Keratinocyte (primary cell): ENCODE measurements around the gene P2RX7. TPM values are rescaled to one million over a fixed set of nuclear protein-coding genes. Genes with fewer than 3 reads are reported as not detected.
"Not testable (repeated sequence)": the region's sequence is repeated elsewhere in the genome, so short reads cannot be mapped to it uniquely, and the experiment has no call there.

Experiments used
- DNase-seq: peaks from one replicate; pipeline ENCODE4 v3.0.0-alpha.2; 2011; ENCODE audit warnings: low read depth, missing footprints, low spot score
- FAIRE-seq: peaks from 2 replicates; lab custom pipeline; 2011; peaks lifted over from hg19 to GRCh38; lab: Jason Lieb, UNC
- H2AFZ ChIP-seq: 2 replicates; pipeline ENCODE4 v1.6.0; 2012; ENCODE audit warnings: low read length, control low read depth, inconsistent platforms; ENCODE audit not compliant: control insufficient read depth
- H3K27ac ChIP-seq: 2 replicates; pipeline ENCODE4 v1.5.1; 2011; ENCODE audit warnings: low read length; ENCODE audit not compliant: control insufficient read depth, insufficient read depth
- H3K27me3 ChIP-seq: 3 replicates; pipeline ENCODE4 v1.6.0; 2011; ENCODE audit warnings: low read length; ENCODE audit not compliant: control insufficient read depth, insufficient read depth; ENCODE audit errors: extremely low read depth
- H3K36me3 ChIP-seq, 2 experiments: 2 replicates in 1 of 2; 3 replicates in 1 of 2; pipeline ENCODE4 v1.5.1; 2011; ENCODE audit warnings: low read length in 2 of 2, mild to moderate bottlenecking in 1 of 2; ENCODE audit not compliant: control insufficient read depth in 2 of 2, insufficient read depth in 2 of 2; ENCODE audit errors: extremely low read depth in 1 of 2
- H3K4me1 ChIP-seq: 3 replicates; pipeline ENCODE4 v1.5.1; 2011; ENCODE audit warnings: low read length; ENCODE audit not compliant: control insufficient read depth, insufficient read depth; ENCODE audit errors: extremely low read depth
- H3K4me2 ChIP-seq: 3 replicates; pipeline ENCODE4 v1.6.0; 2011; ENCODE audit warnings: low read depth, low read length; ENCODE audit not compliant: control insufficient read depth, insufficient read depth; ENCODE audit errors: extremely low read depth
- H3K4me3 ChIP-seq, 3 experiments: fragments of 200-600 bp in 1 of 3; sonication (generic) in 1 of 3; 2 replicates in 2 of 3; 3 replicates in 1 of 3; pipeline ENCODE4 v1.5.1; 2011 to 2016; ENCODE audit warnings: low read length in 3 of 3, mild to moderate bottlenecking in 3 of 3, control low read depth in 2 of 3, inconsistent platforms in 1 of 3, low read depth in 1 of 3, mixed read lengths in 1 of 3, mixed run types in 1 of 3, moderate library complexity in 1 of 3; ENCODE audit not compliant: control insufficient read depth in 2 of 3, insufficient read depth in 2 of 3; ENCODE audit errors: extremely low read depth in 1 of 3
- H3K79me2 ChIP-seq: 2 replicates; pipeline ENCODE4 v1.6.0; 2012; ENCODE audit warnings: low read length; ENCODE audit not compliant: control insufficient read depth, insufficient read depth
- H3K9ac ChIP-seq: 3 replicates; pipeline ENCODE4 v1.6.0; 2011; ENCODE audit warnings: low read length; ENCODE audit not compliant: control insufficient read depth, insufficient read depth; ENCODE audit errors: extremely low read depth
- H3K9me1 ChIP-seq: 3 replicates; pipeline ENCODE4 v1.6.0; 2011; ENCODE audit warnings: low read length; ENCODE audit not compliant: control insufficient read depth, insufficient read depth; ENCODE audit errors: extremely low read depth
- H3K9me3 ChIP-seq: 2 replicates; pipeline ENCODE4 v1.5.1; 2012; ENCODE audit warnings: low read depth, low read length; ENCODE audit not compliant: control insufficient read depth
- H4K20me1 ChIP-seq: 3 replicates; pipeline ENCODE4 v1.6.0; 2011; ENCODE audit warnings: low read length; ENCODE audit not compliant: control insufficient read depth, insufficient read depth; ENCODE audit errors: extremely low read depth
- CTCF ChIP-seq, 3 experiments: IDR thresholded peaks in 1 of 3; conservative IDR thresholded peaks in 1 of 3; optimal IDR thresholded peaks in 1 of 3; 2 replicates in 2 of 3; 3 replicates in 1 of 3; pipeline versions ENCODE3 to v1.5.1; 2011; ENCODE audit warnings: low read length in 3 of 3, mild to moderate bottlenecking in 3 of 3, moderate library complexity in 2 of 3, control low read depth in 1 of 3, inconsistent platforms in 1 of 3; ENCODE audit not compliant: insufficient read depth in 2 of 3; ENCODE audit errors: extremely low read depth in 1 of 3
- EZH2 ChIP-seq: IDR thresholded peaks from one replicate; pipeline ENCODE4 v1.6.1; 2012; ENCODE audit warnings: inconsistent platforms, mild to moderate bottlenecking, low read length, moderate library complexity
- dilution Hi-C: fragments of 300-500 bp; cut with MboI; formaldehyde crosslinking; loops from one replicate; pipeline ENCODE4 v1.7.0; 2020; ENCODE audit warnings: low sequenced_read_pairs; ENCODE audit not compliant: extremely low pct_ligation_motif_present
- polyA plus RNA-seq, 5 experiments: library from polyadenylated mRNA; depleted of rRNA in 3 of 5; stranded (reverse) in 3 of 5; stranded (forward) in 1 of 5; unstranded in 1 of 5; fragments of >200 nt; gene quantifications; 1 replicate in 1 of 5; 2 replicates in 3 of 5; 3 replicates in 1 of 5; pipeline versions ENCODE4 v1.2.1 to v1.2.3, GENCODE V29; 2011 to 2012; ENCODE audit warnings: missing spikeins in 2 of 5, low read depth in 1 of 5, low replicate concordance in 1 of 5

The P2RX7 gene
- polyA plus RNA-seq, 1 donor (not counting 4 experiments of a cell fraction or from before 2014, with no cell fraction given): 0.20 TPM

GRCh38 chr12:121198949-121199348 lies 66.3 kb downstream of the P2RX7 start:
- H2AFZ ChIP-seq: no peak overlapping the region
- TF ChIP-seq CTCF (optimal IDR thresholded peaks at IDR 0.05 in 1 of 3, IDR thresholded peaks at IDR 0.05 in 1 of 3, conservative IDR thresholded peaks at IDR 0.05 in 1 of 3; ENCODE audit: extremely low read depth in 1 of 3, insufficient read depth in 2 of 3, low read length in 3 of 3) (no peak), EZH2 (no peak)
- DNase-seq (no peak), FAIRE-seq (no peak)
- no peaks in the 10 kb centered on the region for H4K20me1 ChIP-seq
- no peaks in the 10 kb centered on the region for H3K79me2 ChIP-seq
- H3K4me1 ChIP-seq: no peaks in the 10 kb centered on the region
- H3K9ac ChIP-seq: no peak overlapping the region
- no peaks in the 10 kb centered on the region for H3K9me3 ChIP-seq
- no peaks in the 10 kb centered on the region for H3K36me3 ChIP-seq
- no peaks in the 10 kb centered on the region for H3K27me3 ChIP-seq
- dilution Hi-C loops: no loop called here
- no peaks in the 10 kb centered on the region for H3K9me1 ChIP-seq
- no peak overlapping the region for H3K4me2 ChIP-seq
- H3K4me3 ChIP-seq: no peak overlapping the region
- H3K27ac ChIP-seq: no peak overlapping the region

GRCh38 chr12:121201140-121201539 lies 68.5 kb downstream of the P2RX7 start:
- H3K4me2 ChIP-seq, H3K9me1 ChIP-seq, H3K4me1 ChIP-seq, H2AFZ ChIP-seq, H3K79me2 ChIP-seq, H3K27me3 ChIP-seq, H3K9me3 ChIP-seq, DNase-seq, H3K36me3 ChIP-seq, H4K20me1 ChIP-seq, H3K4me3 ChIP-seq, dilution Hi-C loops, H3K27ac ChIP-seq, FAIRE-seq, H3K9ac ChIP-seq: not testable (repeated sequence)
